Measurements from ENCODE around the gene AIG1.

- TF ChIP-seq CTCF (conservative IDR thresholded peaks at IDR 0.05; ENCODE audit: low read length), result no peak
- TF ChIP-seq EZH2phosphoT487 (IDR thresholded peaks at IDR 0.05; ENCODE audit: borderline replicate concordance, low read depth, low read length), result no peak
Observed at GRCh38 chr6:143074101-143074500, 13.4 kb downstream of the AIG1 start.
